Measurements from ENCODE around the gene PACSIN1.
"Not testable (repeated sequence)": the region's sequence is repeated elsewhere in the genome, so short reads cannot be mapped to it uniquely, and the experiment has no call there.

The PACSIN1 gene

DNA sequence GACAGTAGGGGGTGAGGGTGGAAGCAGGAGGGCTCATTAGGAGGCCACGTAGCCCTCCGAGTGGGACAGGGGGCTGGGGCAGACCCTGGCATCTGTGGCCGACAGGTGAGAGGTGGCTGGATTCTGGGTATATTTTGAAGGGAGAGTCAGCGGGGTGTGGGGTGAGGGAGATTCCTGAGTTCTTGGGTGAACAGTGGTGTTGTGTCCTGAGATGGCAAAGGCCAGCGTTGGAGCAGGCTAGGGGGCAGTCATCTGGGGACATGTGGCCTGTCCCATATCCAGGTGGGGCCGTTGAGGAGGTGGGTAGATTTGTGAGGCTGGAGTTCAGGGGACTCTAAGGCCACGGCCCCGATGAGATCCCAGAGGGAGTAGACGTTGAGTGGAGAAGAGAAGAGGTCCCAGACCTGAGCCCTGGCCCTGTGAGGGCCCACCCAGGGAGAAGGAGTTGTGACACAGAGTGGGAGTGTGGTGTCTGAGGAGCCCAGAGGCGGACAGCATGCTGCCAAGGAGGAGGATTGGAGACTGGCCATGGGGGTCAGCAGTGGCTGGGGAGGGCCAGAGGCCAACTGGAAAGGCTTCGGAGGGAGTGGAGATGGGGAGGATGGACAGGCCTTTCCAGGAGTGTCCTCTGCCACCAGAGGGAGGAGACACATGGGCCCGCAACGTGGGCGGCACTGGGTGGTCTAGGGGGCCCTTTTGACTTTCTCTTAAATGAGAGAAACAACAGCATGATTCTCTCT, 19.6 kb downstream of the PACSIN1 start:
- DNase-seq (ENCODE audit: extremely low read depth, low read depth) = no peak
- no peak for TF ChIP-seq CTCF (IDR thresholded peaks at IDR 0.05; ENCODE audit: low read depth, low read length)

GRCh38 chr6:34486106-34486740, 20.3 kb downstream of the PACSIN1 start:
- DNase-seq (ENCODE audit: extremely low read depth, low read depth) = no peak

DNA sequence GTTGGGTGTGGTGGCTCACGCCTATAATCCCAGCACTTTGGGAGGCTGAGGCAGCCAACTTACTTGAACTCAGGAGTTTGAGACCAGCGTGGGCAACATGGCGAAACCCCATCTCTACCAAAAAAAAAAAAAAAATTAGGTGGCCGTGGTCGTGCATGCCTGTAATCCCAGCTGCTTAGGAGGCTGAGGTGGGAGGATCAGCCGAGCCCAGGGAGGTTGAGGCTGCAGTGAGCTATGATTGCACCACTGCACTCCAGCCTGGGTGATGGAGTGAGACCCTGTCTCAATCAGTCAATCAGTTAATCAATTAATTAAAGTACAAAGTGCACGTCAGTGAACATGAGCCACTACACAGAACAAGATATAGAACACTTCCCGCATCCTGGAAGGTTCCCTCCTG, 21.0 kb downstream of the PACSIN1 start:
- DNase-seq (ENCODE audit: extremely low read depth, low read depth) = not testable (repeated sequence)

More at GRCh38 chr6:34486106-34486740, 20.3 kb downstream of the PACSIN1 start:
- TF ChIP-seq CTCF (IDR thresholded peaks at IDR 0.05; ENCODE audit: low read depth, low read length) = no peak

DNA sequence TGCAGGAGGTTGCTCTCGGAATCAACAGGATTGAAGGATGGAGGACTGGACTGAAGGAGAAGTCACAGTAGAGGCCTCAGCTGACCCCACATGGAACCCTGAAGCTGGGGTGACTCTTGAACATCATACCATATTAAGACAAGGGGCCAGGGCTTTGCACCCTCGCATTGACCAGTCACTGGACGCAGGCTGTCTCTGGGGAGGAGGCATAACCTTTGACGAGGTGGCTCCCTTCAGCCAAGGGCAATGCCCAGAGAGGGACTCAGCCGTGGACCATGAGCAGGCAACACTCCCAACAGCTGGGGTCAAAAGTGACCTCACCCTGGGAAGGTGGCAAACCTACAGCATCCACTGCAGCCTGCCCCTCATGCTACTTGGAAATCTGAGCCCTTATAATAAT, 21.7 kb downstream of the PACSIN1 start:
- no peak for DNase-seq (ENCODE audit: extremely low read depth, low read depth)
- no peak for TF ChIP-seq CTCF (IDR thresholded peaks at IDR 0.05; ENCODE audit: low read depth, low read length)

DNA sequence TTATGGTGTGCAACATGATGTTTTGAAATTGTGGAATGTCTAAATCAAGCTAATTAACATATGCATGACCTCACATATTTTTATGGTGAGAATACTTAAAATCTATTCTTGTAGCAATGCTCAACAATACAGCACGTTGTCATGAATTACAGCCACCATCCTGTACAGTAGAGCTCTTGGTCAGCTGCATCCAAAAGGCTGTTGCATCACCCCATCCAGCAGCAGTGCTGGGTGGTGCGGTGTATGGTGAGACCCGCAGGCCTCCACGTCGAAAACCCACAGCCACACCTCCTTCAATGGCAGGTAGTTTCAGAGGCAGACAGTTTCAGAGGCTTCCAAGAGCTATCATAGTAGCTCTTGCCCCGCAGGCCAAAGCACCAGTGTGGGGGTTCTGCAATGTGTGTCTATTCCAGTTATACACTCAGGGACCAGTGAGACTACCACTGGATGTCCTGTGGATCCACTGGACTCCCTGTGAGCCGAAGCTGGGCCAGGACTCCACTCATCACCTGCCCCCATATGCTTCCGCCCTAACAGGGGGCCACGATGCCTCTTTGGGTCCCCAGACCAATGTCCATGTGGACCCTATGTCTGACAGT, 23.4 kb downstream of the PACSIN1 start:
- DNase-seq (ENCODE audit: extremely low read depth, low read depth) = no peak
- TF ChIP-seq CTCF (IDR thresholded peaks at IDR 0.05; ENCODE audit: low read depth, low read length) = no peak

- DNase-seq (ENCODE audit: extremely low read depth, low read depth) = no peak
- TF ChIP-seq CTCF (IDR thresholded peaks at IDR 0.05; ENCODE audit: low read depth, low read length) = no peak
These were observed 24.7 kb downstream of the PACSIN1 start for GRCh38 chr6:34490390-34491090.

GRCh38 chr6:34491091-34491430, 25.2 kb downstream of the PACSIN1 start:
- no peak for TF ChIP-seq CTCF (IDR thresholded peaks at IDR 0.05; ENCODE audit: low read depth, low read length)
- DNase-seq (ENCODE audit: extremely low read depth, low read depth) = no peak

Measured in AG09319 (cell line).